IPS-15b (cell line): ENCODE data around the gene MAGEB18.

Source experiments
- H3K27me3 ChIP-seq: one replicate; pipeline ENCODE4 v1.6.1; 2013; ENCODE audit warnings: low read length; ENCODE audit not compliant: control insufficient read depth, insufficient read depth
- H3K36me3 ChIP-seq: one replicate; pipeline ENCODE4 v1.6.1; 2013; ENCODE audit warnings: low read length; ENCODE audit not compliant: control insufficient read depth, insufficient read depth
- H3K4me1 ChIP-seq: one replicate; pipeline ENCODE4 v1.6.1; 2013; ENCODE audit warnings: mild to moderate bottlenecking, low read length; ENCODE audit not compliant: control insufficient read depth, insufficient read depth
- H3K4me3 ChIP-seq: one replicate; pipeline ENCODE4 v1.5.1; 2013; ENCODE audit warnings: low read depth, low read length
- H3K9ac ChIP-seq: one replicate; pipeline ENCODE4 v1.6.1; 2013; ENCODE audit warnings: low read depth, mild to moderate bottlenecking, low read length
- H3K9me3 ChIP-seq: one replicate; pipeline ENCODE4 v1.6.1; 2013; ENCODE audit warnings: mild to moderate bottlenecking, low read length; ENCODE audit not compliant: control insufficient read depth, insufficient read depth

MAGEB18 gene

GRCh38 chrX:26138274-26138673 is at the start of gene MAGEB18:
Gene MAGEB18 (plus strand): TSS chrX:26138343. CDS start chrX:26138986, 643 bp downstream.
- H3K4me1 ChIP-seq: no peaks in the 10 kb centered on the region
- H3K9me3 ChIP-seq: no peaks in the 10 kb centered on the region
- no peak within 1 kb of the TSS for H3K9ac ChIP-seq
- no peaks in the 10 kb centered on the region for H3K27me3 ChIP-seq
- no peaks in the 10 kb centered on the region for H3K36me3 ChIP-seq
- H3K4me3 ChIP-seq: no peak within 1 kb of the TSS

GRCh38 chrX:26100421-26100920 is 37.7 kb upstream of the MAGEB18 start:
- Histone ChIP-seq H3K4me1 (no peaks in the 10 kb centered on the region), H3K9me3 (no peaks in the 10 kb centered on the region), H3K9ac (no peak overlapping the region), H3K36me3 (no peaks in the 10 kb centered on the region), H3K4me3 (no peak overlapping the region), H3K27me3 (no peaks in the 10 kb centered on the region)

- H3K9me3 ChIP-seq: no peaks in the 10 kb centered on the region
- H3K36me3 ChIP-seq: no peaks in the 10 kb centered on the region
- H3K4me1 ChIP-seq: no peaks in the 10 kb centered on the region
- H3K4me3 ChIP-seq: no peak overlapping the region
- no peaks in the 10 kb centered on the region for H3K27me3 ChIP-seq
- H3K9ac ChIP-seq: no peak overlapping the region
Observed at GRCh38 chrX:26109142-26109541, 29.0 kb upstream of the MAGEB18 start.

- no peak overlapping the region for H3K9ac ChIP-seq
- no peaks in the 10 kb centered on the region for H3K4me1 ChIP-seq
- no peak overlapping the region for H3K4me3 ChIP-seq
- no peaks in the 10 kb centered on the region for H3K9me3 ChIP-seq
- H3K27me3 ChIP-seq: no peaks in the 10 kb centered on the region
- no peaks in the 10 kb centered on the region for H3K36me3 ChIP-seq
Observed at GRCh38 chrX:26146024-26146423, 7.9 kb downstream of the MAGEB18 start.

- H3K9ac ChIP-seq: no peak within 1 kb of the TSS
- no peaks in the 10 kb centered on the region for H3K36me3 ChIP-seq
Observed at GRCh38 chrX:26160301-26160700, 22.2 kb downstream of the MAGEB18 start, which contains the start of gene MAGEB6B. Gene MAGEB6B (plus strand): TSS chrX:26160601. CDS start chrX:26160601, 0 bp downstream.

More at GRCh38 chrX:26160301-26160700, 22.2 kb downstream of the MAGEB18 start, which contains the start of gene MAGEB6B:
- Histone ChIP-seq H3K4me1 (no peaks in the 10 kb centered on the region), H3K4me3 (no peak within 1 kb of the TSS), H3K9me3 (no peaks in the 10 kb centered on the region), H3K27me3 (no peaks in the 10 kb centered on the region)
